ENCODE results near the gene ZNF112.

GRCh38 chr19:44303320-44303719 is 53.2 kb downstream of the ZNF112 start:
- TF ChIP-seq POLR2A (IDR thresholded peaks at IDR 0.05) (no peak), CTCF (IDR thresholded peaks at IDR 0.05) (no peak)
